Gastroesophageal sphincter (tissue), 4 donors: ENCODE results near the gene AGPAT3. TPM values are rescaled to one million over a fixed set of nuclear protein-coding genes. Genes with fewer than 3 reads are reported as not detected.

Experiments
- ATAC-seq: fragments of 150-250 bp; one replicate; pipeline ENCODE4 v1.9.1; 2016; ENCODE audit warnings: mild to moderate bottlenecking, moderate library complexity
- H3K27ac ChIP-seq, 4 donors: fragments of 200-600 bp; sonication (generic) in 3 of 4; 1 replicate in 3 of 4; 2 replicates in 1 of 4; pipeline ENCODE4 v1.5.1; 2016 to 2019
- H3K27me3 ChIP-seq: fragments of 200-600 bp; sonication (generic); one replicate; pipeline ENCODE4 v1.5.1; 2019
- H3K36me3 ChIP-seq, 2 donors: fragments of 200-600 bp; sonication (generic); one replicate each; pipeline ENCODE4 v1.5.1; 2019; ENCODE audit warnings: control low read depth in 1 of 2
- H3K4me1 ChIP-seq, 3 donors: fragments of 200-600 bp; sonication (generic); 1 replicate in 2 of 3; 2 replicates in 1 of 3; pipeline ENCODE4 v1.5.1; 2016 to 2019; ENCODE audit warnings: control low read depth in 2 of 3
- H3K4me3 ChIP-seq, 2 donors: fragments of 200-600 bp; sonication (generic); one replicate each; pipeline ENCODE4 v1.5.1; 2019; ENCODE audit warnings: mild to moderate bottlenecking in 1 of 2, moderate library complexity in 1 of 2
- H3K9me3 ChIP-seq, 3 donors: fragments of 200-600 bp; sonication (generic); one replicate each; pipeline ENCODE4 v1.5.1; 2017 to 2019; ENCODE audit warnings: control low read depth in 2 of 3
- EP300 ChIP-seq: sonication (generic); formaldehyde crosslinking; IDR thresholded peaks from one replicate; pipeline ENCODE4 v1.6.1; 2017; ENCODE audit warnings: antibody characterized with exemption, mild to moderate bottlenecking
- POLR2A ChIP-seq, 2 donors: fragments of 450-650 bp; IDR thresholded peaks; one replicate each; pipeline ENCODE4 v1.6.1; 2017; ENCODE audit warnings: antibody characterized with exemption in 2 of 2, mild to moderate bottlenecking in 2 of 2, moderate library complexity in 1 of 2
- POLR2AphosphoS5 ChIP-seq: sonication (generic); formaldehyde crosslinking; IDR thresholded peaks from one replicate; pipeline ENCODE4 v1.6.1; 2017; ENCODE audit warnings: antibody characterized with exemption
- WGBS, 2 donors: methylation state at CpG; one replicate each; pipeline ENCODE4 v1.1.5; 2018; ENCODE audit warnings: low coverage in 1 of 2; 5-methylcytosine and 5-hydroxymethylcytosine counted together
- total RNA-seq, 4 donors: library from RNA; depleted of rRNA; stranded (reverse); fragments of >200 nt; gene quantifications; one replicate each; pipeline ENCODE4 v1.1.0, GENCODE V29; 2016
- TF ChIP-seq, protein P1 (sequence below), 4 experiments: fragments of 200-600 bp in 2 of 4; fragments of 450-650 bp in 2 of 4; sonication (generic) in 1 of 4; IDR thresholded peaks; one replicate each; pipeline ENCODE4 v1.5.1; 2017 to 2019; ENCODE audit warnings: antibody characterized with exemption in 4 of 4, mild to moderate bottlenecking in 2 of 4, moderate library complexity in 2 of 4

The AGPAT3 gene
- total RNA-seq, 4 donors from 2014 or later, result 27.1 to 46.9 (median 32.2) TPM

- Histone ChIP-seq H3K27me3 (no peaks in the 10 kb centered on the region), H3K36me3 (peaks cover 0 to 27% of the 10 kb centered on the region in 2 donors), H3K9me3 (no peaks in the 10 kb centered on the region), H3K4me1 (peaks cover 0 to 60% (median 3%) of the 10 kb centered on the region in 3 donors), H3K4me3 (no peak overlapping the region), H3K27ac (no peak overlapping the region)
- 47 to 71% methylated on average over 2 to 3 of the region's 8 CpGs for WGBS, 2 donors
- no peak for TF ChIP-seq POLR2A (IDR thresholded peaks at IDR 0.05)
- TF ChIP-seq, protein P1, sequence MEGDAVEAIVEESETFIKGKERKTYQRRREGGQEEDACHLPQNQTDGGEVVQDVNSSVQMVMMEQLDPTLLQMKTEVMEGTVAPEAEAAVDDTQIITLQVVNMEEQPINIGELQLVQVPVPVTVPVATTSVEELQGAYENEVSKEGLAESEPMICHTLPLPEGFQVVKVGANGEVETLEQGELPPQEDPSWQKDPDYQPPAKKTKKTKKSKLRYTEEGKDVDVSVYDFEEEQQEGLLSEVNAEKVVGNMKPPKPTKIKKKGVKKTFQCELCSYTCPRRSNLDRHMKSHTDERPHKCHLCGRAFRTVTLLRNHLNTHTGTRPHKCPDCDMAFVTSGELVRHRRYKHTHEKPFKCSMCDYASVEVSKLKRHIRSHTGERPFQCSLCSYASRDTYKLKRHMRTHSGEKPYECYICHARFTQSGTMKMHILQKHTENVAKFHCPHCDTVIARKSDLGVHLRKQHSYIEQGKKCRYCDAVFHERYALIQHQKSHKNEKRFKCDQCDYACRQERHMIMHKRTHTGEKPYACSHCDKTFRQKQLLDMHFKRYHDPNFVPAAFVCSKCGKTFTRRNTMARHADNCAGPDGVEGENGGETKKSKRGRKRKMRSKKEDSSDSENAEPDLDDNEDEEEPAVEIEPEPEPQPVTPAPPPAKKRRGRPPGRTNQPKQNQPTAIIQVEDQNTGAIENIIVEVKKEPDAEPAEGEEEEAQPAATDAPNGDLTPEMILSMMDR (IDR thresholded peaks at IDR 0.05), result no peak
- TF ChIP-seq POLR2AphosphoS5, result no peak
- no peak for TF ChIP-seq EP300
- no peak for ATAC-seq
Observed at GRCh38 chr21:43923391-43923790, 58.4 kb downstream of the AGPAT3 start.

DNA sequence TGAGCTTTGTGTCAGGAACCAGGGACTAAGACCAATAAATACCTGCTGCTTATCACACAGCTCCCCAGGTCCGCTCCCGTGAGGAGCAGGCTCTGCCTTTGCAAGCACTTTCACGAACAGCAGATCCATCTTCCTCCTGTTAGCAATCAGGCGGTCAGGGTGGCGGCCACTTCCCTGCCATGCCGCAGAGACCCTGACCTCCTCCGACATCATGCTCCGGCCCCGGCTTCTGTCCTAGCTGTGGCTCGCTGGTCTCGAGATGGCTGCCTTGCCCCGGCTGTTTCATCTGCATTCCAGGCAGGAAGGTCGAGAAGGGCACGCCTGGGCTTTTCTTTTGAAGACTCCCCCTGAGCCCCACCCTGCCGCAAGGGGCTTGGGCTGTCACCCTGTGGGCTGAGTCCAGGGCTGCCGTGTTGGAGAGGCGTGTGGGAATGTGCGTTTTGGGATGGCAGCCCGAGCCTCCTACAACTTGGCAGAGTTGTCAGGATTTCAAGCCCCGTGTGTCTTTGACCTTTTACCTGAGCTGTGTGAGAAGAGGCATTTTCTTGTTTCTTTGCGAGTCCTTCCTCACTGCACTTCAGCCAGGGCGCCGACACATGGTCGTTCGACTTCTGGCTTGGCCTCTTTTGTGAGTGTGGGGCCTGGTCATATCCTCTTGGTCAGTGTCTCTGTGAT is 59.5 kb downstream of the AGPAT3 start:
- H3K27me3 ChIP-seq, result no peaks in the 10 kb centered on the region
- no peaks in the 10 kb centered on the region for H3K9me3 ChIP-seq
- H3K36me3 ChIP-seq, result peaks cover 0 to 36% of the 10 kb centered on the region in 2 donors
- 66 to 87% methylated on average over 7 to 12 of the region's 25 CpGs for WGBS, 2 donors
- ATAC-seq, result no peak
- no peak overlapping the region for H3K4me3 ChIP-seq
- TF ChIP-seq POLR2A (IDR thresholded peaks at IDR 0.05), result no peak
- TF ChIP-seq, protein P1 (IDR thresholded peaks at IDR 0.05), result no peak
- no peak for TF ChIP-seq EP300
- no peak for TF ChIP-seq POLR2AphosphoS5
- H3K27ac ChIP-seq, result no peak overlapping the region
- peaks cover 0 to 65% (median 3%) of the 10 kb centered on the region in 3 donors for H3K4me1 ChIP-seq

GRCh38 chr21:43925096-43925481 is 60.1 kb downstream of the AGPAT3 start:
- no peaks in the 10 kb centered on the region for H3K9me3 ChIP-seq
- H3K4me1 ChIP-seq, result peaks cover 0 to 67% (median 3%) of the 10 kb centered on the region in 3 donors
- TF ChIP-seq, protein P1 (IDR thresholded peaks at IDR 0.05), result no peak
- TF ChIP-seq POLR2AphosphoS5 (no peak), POLR2A (IDR thresholded peaks at IDR 0.05) (no peak), EP300 (no peak)
- H3K27me3 ChIP-seq, result no peaks in the 10 kb centered on the region
- no peak overlapping the region for H3K27ac ChIP-seq
- WGBS, 2 donors, result no CpG with 5 or more reads among the region's 13 CpGs
- H3K36me3 ChIP-seq, result peaks cover 0 to 39% of the 10 kb centered on the region in 2 donors
- ATAC-seq, result no peak
- no peak overlapping the region for H3K4me3 ChIP-seq

DNA sequence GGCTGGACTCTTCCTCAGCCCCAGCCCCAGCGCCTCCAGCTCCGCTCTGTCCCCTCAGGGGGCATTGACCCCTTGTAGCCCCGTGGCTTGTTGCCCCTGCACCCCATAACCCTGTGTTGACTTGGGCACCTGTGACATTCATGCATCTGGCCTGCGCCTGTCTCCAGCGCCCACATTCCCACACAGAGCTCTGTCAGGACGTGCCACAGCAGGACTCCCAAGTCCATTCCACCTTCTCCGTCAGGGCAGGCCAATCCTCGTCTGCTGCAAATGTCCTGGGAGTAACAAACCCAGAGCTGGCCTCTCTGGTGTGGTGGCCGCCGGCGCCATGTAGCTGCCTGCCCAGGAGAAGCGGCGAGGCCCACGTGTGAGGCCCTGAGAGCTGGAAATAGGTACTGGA is 60.6 kb downstream of the AGPAT3 start:
- Histone ChIP-seq H3K4me1 (peaks cover 0 to 64% (median 3%) of the 10 kb centered on the region in 3 donors), H3K27me3 (no peaks in the 10 kb centered on the region), H3K9me3 (no peaks in the 10 kb centered on the region), H3K36me3 (peaks cover 0 to 39% of the 10 kb centered on the region in 2 donors), H3K4me3 (no peak overlapping the region), H3K27ac (no peak overlapping the region)
- TF ChIP-seq, protein P1 (IDR thresholded peaks at IDR 0.05), result no peak
- TF ChIP-seq POLR2AphosphoS5, result no peak
- TF ChIP-seq POLR2A (IDR thresholded peaks at IDR 0.05), result no peak
- no peak for TF ChIP-seq EP300
- WGBS, 2 donors, result 89% methylated on average over 3 of the region's 14 CpGs; no CpG with 5 or more reads in 1 of the 2 donors
- no peak for ATAC-seq

- WGBS, 2 donors, result 80 to 99% methylated on average over 1 to 10 of the region's 20 CpGs
- Histone ChIP-seq H3K9me3 (no peaks in the 10 kb centered on the region), H3K4me1 (peaks cover 0 to 58% (median 3%) of the 10 kb centered on the region in 3 donors), H3K27ac (no peak overlapping the region), H3K27me3 (no peaks in the 10 kb centered on the region), H3K4me3 (no peak overlapping the region), H3K36me3 (peaks cover 0 to 39% of the 10 kb centered on the region in 2 donors)
- no peak for TF ChIP-seq EP300
- TF ChIP-seq, protein P1 (IDR thresholded peaks at IDR 0.05), result no peak
- TF ChIP-seq POLR2A (IDR thresholded peaks at IDR 0.05), result no peak
- no peak for TF ChIP-seq POLR2AphosphoS5
- no peak for ATAC-seq
Observed at GRCh38 chr21:43926196-43926595, 61.2 kb downstream of the AGPAT3 start.
